Measurements from ENCODE around the gene TOM1L2.
"Not testable (repeated sequence)": the region's sequence is repeated elsewhere in the genome, so short reads cannot be mapped to it uniquely, and the experiment has no call there.

The TOM1L2 gene

GRCh38 chr17:17970699-17971430 lies 1.3 kb downstream of the TOM1L2 start:
- DNase-seq = no peak

DNA sequence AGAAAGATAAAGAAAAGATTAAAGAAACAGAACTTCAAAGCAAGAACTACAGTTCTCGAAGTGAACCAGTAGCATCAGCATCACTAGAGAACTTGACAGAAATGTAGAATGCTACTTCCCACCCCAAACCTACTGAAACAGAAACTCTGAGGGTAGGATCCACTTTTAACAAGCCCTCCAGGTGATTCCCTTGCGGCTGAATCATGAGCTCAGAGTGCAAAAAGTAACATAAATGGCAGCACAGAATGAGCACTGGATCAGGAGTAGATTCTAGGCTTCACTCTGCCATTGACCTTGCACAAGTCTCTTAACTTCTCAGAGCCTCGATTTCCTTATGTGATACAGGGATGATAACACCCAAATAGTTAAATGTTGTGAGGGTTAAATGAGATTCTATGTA lies 5.8 kb downstream of the TOM1L2 start:
- no peak for DNase-seq

GRCh38 chr17:17965152-17965721 lies 7.0 kb downstream of the TOM1L2 start:
- no peak for DNase-seq

DNA sequence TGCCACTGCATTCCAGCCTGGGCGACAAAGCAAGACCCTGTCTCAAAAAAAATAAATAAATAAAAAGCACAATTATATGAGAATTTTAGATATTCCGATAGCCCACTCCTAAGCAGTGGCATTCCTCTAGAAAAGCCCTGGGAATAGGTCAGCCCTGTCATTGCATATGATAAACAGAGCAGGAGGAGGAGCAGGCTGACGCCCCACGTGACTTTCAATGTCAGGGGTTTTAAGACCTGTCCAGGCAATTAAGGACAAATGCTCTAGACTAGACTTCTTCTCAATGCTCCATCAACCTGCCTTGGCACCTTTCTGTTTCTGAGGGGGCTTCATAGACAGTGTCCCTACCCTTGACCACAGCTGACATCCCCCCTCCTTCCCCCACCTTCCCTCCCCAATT lies 7.5 kb downstream of the TOM1L2 start:
- no peak for DNase-seq

DNA sequence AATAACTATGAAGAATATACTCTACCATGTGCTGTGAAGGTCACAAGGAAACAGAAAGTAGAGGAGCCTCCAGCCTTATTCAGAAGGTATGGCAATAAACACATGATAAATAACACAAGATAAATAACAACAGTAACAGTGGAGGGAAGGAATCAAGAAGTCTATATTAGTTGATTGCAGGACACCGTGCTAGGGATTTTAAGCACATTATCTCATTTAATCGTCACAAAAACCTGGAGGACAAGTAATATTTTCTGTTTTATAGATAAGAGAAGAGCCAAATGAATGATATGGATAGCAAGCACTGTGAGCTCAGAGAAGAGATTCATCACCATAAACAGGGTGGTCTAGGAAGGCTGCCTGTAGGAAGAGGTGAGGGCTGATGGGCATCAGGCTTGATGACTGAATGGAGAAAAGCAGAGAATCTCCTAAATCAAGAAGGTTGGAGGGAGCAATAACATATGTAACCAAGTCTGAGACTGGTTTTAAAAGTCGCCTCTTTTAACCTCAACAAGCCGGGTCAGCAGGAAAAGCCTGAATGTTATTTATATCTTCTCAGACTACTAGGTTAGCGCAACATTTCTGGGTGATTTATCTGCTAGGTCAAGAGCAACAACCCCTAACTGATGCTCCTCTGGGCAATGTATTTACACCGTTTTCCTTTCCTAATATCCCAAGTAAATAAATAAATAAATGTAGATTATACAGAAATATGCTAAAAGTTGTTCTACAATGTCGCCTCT lies 8.3 kb downstream of the TOM1L2 start:
- no peak for DNase-seq

- no peak for DNase-seq
These were observed 9.1 kb downstream of the TOM1L2 start for GRCh38 chr17:17963066-17963465.

DNA sequence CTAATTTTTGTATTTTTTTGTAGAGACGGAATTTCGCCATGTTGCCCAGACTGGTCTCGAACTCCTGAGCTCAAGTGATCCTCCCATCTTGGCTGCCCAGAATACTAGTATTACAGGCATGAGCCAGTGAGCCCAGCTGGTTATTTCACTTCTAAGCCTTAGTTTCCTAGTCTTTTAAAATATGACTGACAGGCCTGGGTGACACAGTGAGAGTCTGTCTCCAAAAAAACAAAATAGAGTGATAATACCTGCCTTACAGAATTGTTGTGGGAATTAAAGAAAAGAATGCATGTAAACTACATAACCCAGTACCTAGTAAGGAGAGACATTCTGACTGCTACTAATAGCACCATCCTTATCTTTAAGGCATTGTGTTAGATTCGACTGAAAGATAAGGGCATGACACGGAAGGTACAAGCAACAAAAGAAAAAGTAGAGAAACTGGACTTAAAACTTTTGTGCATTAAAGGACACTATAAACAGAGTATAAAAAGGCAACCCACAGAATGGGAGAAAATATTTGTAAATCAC lies 11.6 kb downstream of the TOM1L2 start:
- DNase-seq = no peak

DNA sequence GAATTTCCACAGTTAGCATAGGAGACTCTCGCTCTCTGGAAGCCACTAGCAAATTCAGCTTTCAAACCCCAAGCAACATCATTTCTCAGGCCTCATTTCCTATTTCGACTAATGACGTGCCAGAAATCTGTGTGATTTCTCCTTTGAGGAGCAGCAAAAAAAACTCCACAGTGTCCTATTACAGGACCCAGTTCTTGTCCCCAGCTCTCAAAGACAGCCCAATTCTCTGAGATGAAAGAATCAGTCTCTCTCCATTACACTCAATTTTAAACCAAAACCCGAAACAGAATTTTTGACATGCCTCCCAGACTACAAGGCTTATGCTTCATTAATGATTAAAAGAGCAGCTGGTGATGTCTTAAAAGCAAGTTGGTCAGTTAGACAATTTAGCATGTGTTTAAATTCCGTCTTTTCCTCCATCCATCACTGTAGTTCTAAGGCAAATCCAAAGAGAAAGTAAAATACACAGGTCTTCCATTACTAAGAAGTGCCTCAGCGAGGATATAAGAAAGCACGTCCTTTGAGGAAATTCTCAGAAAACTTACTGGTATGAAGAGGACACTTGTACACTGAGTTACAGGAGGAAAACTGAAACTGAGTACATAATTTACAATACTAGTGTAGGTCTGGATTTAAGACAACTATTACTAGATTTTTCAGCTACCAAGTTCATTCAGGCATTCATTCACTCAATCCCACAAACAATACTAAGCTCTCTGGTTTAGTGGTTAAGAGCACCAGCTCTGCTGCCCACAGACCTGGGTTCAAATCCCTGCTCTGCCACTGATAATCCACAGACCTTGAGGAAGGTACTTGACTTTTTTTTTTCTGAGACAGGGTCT lies 12.5 kb downstream of the TOM1L2 start:
- peak; percentile 40 to 41 for DNase-seq

- no peak for DNase-seq
These were observed 13.2 kb downstream of the TOM1L2 start for GRCh38 chr17:17958982-17959381.

- DNase-seq = no peak
These were observed 14.7 kb downstream of the TOM1L2 start for GRCh38 chr17:17957584-17957916.

- DNase-seq = not testable (repeated sequence)
These were observed 16.3 kb downstream of the TOM1L2 start for GRCh38 chr17:17955790-17956341.

- no peak for DNase-seq
These were observed 18.1 kb downstream of the TOM1L2 start for GRCh38 chr17:17954079-17954478.

DNA sequence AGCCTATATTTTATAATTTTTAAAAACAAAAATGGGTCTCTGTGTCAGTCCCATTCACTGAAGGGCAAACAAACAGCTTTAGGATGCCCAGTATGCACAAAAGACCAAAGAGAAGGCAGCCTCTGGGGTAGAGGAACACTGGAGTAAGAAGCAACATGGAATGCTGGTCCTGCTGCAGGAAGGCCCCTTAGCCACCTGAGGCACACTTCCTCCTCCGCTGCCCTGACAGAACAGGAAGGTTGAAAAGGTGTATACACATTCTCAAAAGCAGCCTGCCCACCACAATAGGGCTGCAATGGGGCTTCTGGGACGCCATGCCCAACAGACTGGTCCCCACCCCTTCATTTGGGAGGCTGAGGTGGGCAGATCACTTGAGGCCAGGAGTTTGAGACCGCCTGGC lies 19.5 kb downstream of the TOM1L2 start:
- no peak for DNase-seq

GRCh38 chr17:17951524-17951923 lies 20.7 kb downstream of the TOM1L2 start:
- no peak for DNase-seq

DNA sequence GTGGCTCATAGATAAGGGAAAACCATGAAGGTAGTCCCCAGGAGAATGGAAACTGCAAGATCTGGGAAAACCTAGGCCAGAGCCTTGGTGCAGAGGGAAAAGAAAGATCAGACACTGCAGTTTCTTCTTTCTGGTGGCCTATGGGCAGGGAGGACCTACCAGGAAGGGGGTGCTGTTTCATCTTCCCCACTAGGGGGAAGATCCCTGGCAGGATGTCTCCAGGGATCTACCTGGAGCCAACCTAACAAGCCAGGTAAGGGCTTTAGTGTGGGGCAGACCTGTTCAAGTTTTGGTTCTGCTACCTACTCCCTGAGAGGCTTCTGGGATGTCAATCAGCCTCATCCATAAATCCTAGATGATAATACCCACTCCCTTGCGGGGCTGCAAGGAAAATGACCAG lies 21.4 kb downstream of the TOM1L2 start:
- no peak for DNase-seq

DNA sequence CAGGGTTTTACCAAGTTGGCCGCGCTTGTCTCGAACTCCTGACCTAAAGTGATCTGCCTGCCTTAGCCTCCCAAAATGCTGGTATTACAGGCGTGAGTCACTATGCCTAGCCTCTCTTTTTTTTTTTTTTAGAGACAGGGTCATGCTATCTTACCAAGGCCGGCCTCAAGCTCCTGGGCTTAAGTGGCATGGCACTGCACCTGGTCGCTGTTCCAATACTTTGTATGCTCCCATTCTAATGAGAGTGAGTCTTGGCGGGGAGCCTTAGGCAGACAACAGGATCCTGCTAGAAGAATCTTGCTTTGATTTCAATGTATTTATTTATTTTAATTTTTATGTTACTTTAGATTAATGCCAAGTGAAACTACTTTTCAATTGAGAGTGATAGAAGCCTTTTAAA lies 21.9 kb downstream of the TOM1L2 start:
- DNase-seq = no peak

- no peak for DNase-seq
These were observed 24.2 kb downstream of the TOM1L2 start for GRCh38 chr17:17947966-17948365.

- DNase-seq = no peak
These were observed 24.9 kb downstream of the TOM1L2 start for GRCh38 chr17:17947309-17947708.

DNA sequence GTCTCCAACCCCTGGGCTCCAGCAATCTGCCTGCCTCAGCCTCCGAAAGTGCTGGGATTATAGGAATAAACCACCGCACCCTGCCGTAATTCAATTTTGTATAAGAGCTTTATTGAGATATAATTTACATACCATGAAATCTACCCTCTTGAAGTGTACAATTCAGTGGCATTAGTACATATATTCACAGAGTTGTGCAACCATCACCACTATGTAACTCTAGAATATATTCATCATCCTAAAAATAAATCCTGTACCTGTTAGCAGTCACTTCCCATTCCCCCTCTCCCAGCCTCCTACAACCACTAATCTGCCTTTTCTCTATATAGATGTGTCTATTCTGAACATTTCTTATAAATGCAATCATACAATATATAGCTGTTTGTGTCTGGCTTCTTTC lies 26.1 kb downstream of the TOM1L2 start:
- no peak for DNase-seq

DNA sequence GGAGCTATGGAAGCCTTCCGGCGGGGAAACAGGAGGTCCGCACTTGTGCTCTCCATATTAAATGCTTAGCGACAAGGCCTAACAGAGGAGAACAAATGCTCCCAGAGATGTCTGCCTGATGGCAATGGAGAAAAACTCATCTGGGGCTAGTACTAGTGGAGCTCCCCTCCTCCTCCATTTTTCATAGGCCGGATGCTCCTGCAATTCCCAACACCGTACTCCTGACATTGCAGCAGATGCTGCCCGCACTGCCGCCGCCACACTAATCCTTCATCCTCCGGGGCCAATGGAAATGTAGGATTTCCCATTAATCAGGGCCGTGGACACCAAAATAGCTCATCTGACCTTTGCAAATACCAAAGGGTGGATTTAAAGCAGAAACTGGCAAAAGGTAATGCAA lies 27.5 kb downstream of the TOM1L2 start:
- no peak for DNase-seq

GRCh38 chr17:17944242-17944641 lies 28.0 kb downstream of the TOM1L2 start:
- no peak for DNase-seq

DNA sequence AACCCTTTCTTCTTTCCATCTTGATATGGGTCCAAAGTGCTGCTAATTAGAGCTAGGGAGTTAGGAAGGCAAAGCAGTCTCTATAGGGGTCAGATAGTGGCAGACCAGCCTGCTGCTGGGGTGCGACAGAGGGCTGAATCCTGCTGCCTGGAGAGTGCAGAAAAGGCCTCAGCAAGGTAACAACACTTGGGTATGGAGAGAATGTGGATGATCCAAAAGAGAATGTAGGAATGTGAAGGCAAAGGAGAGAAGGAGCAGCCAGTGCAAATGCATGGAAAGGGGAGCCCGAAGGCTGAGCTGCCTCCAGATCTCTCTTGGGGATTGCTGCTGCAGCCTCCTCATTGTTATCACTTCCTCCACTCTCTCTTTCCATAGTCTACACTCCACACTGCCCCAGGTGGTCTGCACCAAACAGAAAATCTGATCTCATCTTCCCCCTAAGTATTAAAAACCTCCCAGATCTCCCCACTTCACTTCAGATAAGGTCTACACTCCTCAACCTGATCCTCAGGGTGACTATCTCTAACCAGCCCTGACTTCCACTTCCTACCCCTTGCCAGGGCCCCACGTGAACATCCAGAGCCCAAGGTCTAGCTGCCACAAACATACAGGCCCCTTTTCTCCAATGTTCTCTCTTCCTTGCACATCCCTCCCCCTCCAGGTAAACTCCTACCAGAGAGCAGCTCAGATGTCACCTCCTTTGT lies 28.8 kb downstream of the TOM1L2 start:
- DNase-seq = no peak
